Kidney (tissue), 14 donors: ENCODE measurements around the gene GMDS. TPM values are rescaled to one million over a fixed set of nuclear protein-coding genes. Genes with fewer than 3 reads are reported as not detected.

ENCODE experiments used
- DNase-seq, 5 donors: peaks; one replicate each; pipeline ENCODE4 v3.0.0-alpha.2; 2013 to 2020
- FAIRE-seq: peaks from 2 replicates; lab custom pipeline; 2012; peaks lifted over from hg19 to GRCh38; lab: Jason Lieb, UNC
- H3K27ac ChIP-seq, 2 donors: one replicate each; pipeline ENCODE4 v1.7.0; 2013; ENCODE audit warnings: low read depth in 2 of 2, low read length in 2 of 2, inconsistent platforms in 1 of 2
- H3K27me3 ChIP-seq: one replicate; pipeline ENCODE4 v1.7.1; 2013; ENCODE audit warnings: low read length, inconsistent platforms; ENCODE audit not compliant: control insufficient read depth, insufficient read depth
- H3K36me3 ChIP-seq, 3 donors: one replicate each; pipeline versions ENCODE4 v1.7.0 to v1.7.1; 2013; ENCODE audit warnings: low read length in 3 of 3, control low read depth in 1 of 3, inconsistent platforms in 1 of 3; ENCODE audit not compliant: insufficient read depth in 3 of 3, control insufficient read depth in 2 of 3
- H3K4me1 ChIP-seq, 3 donors: one replicate each; pipeline versions ENCODE4 v1.7.0 to v1.7.1; 2013; ENCODE audit warnings: low read length in 3 of 3, inconsistent platforms in 1 of 3, low read depth in 1 of 3; ENCODE audit not compliant: control insufficient read depth in 2 of 3, insufficient read depth in 2 of 3
- H3K4me3 ChIP-seq, 3 donors: one replicate each; pipeline versions ENCODE4 v1.7.0 to v1.8.1; 2013; ENCODE audit warnings: low read length in 3 of 3, control low read depth in 1 of 3, inconsistent platforms in 1 of 3
- H3K9ac ChIP-seq, 3 donors: one replicate each; pipeline versions ENCODE4 v1.7.0 to v1.7.1; 2013; ENCODE audit warnings: low read length in 3 of 3, control low read depth in 1 of 3, inconsistent platforms in 1 of 3
- H3K9me3 ChIP-seq, 3 donors: one replicate each; pipeline versions ENCODE4 v1.7.0 to v1.7.1; 2013; ENCODE audit warnings: low read length in 3 of 3, control low read depth in 1 of 3, inconsistent platforms in 1 of 3; ENCODE audit not compliant: control insufficient read depth in 2 of 3, insufficient read depth in 1 of 3
- CTCF ChIP-seq: IDR thresholded peaks from 3 replicates; pipeline ENCODE4 v1.5.1; 2012; ENCODE audit warnings: mild to moderate bottlenecking, moderate library complexity, borderline replicate concordance; ENCODE audit not compliant: insufficient read depth; ENCODE audit errors: extremely low read depth
- intact Hi-C: fragments of 100-400 bp; cut with DNase I; formaldehyde crosslinking; loops from one replicate; pipeline ENCODE4 v1.11.1; 2022
- polyA plus RNA-seq: library from polyadenylated mRNA; stranded (reverse); fragments of 350-450 nt; fragmentation: Illumina TruSeq; extraction: RNeasy Lipid Tissue Mini Kit (QIAGEN cat#74804); gene quantifications from one replicate; pipeline ENCODE4 v1.2.3, GENCODE V29; 2014; ENCODE audit warnings: low read depth, low replicate concordance; ENCODE audit not compliant: insufficient read depth
- total RNA-seq: library from RNA; stranded (reverse); fragmentation: NEBNext Ultra II Directional; extraction: Animal tissue kit (Norgen Biotek cat#: 25700); gene quantifications from one replicate; pipeline ENCODE4 v1.2.1, GENCODE V29; 2021
- donor health status: control.
- donor health status: control.
- donor health status: control.
- donor health status: control.
- donor health status: control.
- donor health status: DM: yes; HTN: yes; CAD: no.
- donor health status: Normal renal cell carcinoma (clear cell type).

The GMDS gene
- total and polyA plus RNA-seq, 2 donors from 2014 or later, result 49.6 to 63.7 TPM

- Histone ChIP-seq H3K4me1 (no peaks in the 10 kb centered on the region), H3K36me3 (no peaks in the 10 kb centered on the region), H3K9ac (no peak overlapping the region), H3K27me3 (no peaks in the 10 kb centered on the region), H3K27ac (no peak overlapping the region), H3K9me3 (peaks cover 0 to 27% (median 0%) of the 10 kb centered on the region in 3 donors), H3K4me3 (no peak overlapping the region)
- DNase-seq (no peak), FAIRE-seq (no peak)
- intact Hi-C loops, result no loop called here
- TF ChIP-seq CTCF, result no peak
Observed at GRCh38 chr6:1984346-1984994, 260.9 kb downstream of the GMDS start.

- Histone ChIP-seq H3K4me3 (no peak overlapping the region), H3K9ac (no peak overlapping the region), H3K4me1 (no peaks in the 10 kb centered on the region), H3K27ac (no peak overlapping the region), H3K27me3 (no peaks in the 10 kb centered on the region), H3K36me3 (no peaks in the 10 kb centered on the region), H3K9me3 (peaks cover 0 to 27% (median 0%) of the 10 kb centered on the region in 3 donors)
- no peak for FAIRE-seq
- intact Hi-C loops, result no loop called here
- no peak for TF ChIP-seq CTCF
- no peak for DNase-seq
Observed at GRCh38 chr6:1983850-1984249, 261.6 kb downstream of the GMDS start.

GRCh38 chr6:1972962-1973361 is 272.4 kb downstream of the GMDS start:
- no peaks in the 10 kb centered on the region for H3K27me3 ChIP-seq
- H3K4me3 ChIP-seq, result no peak overlapping the region
- H3K9ac ChIP-seq, result no peak overlapping the region
- intact Hi-C loops, result no loop called here
- H3K36me3 ChIP-seq, result no peaks in the 10 kb centered on the region
- DNase-seq (no peak), FAIRE-seq (no peak)
- H3K9me3 ChIP-seq, result no peaks in the 10 kb centered on the region
- no peak overlapping the region for H3K27ac ChIP-seq
- TF ChIP-seq CTCF, result no peak
- H3K4me1 ChIP-seq, result peaks cover 0 to 2% (median 2%) of the 10 kb centered on the region in 3 donors
